GM12878 (cell line): Measurements from ENCODE around the gene NRP2. TPM values are rescaled to one million over a fixed set of nuclear protein-coding genes. Genes with fewer than 3 reads are reported as not detected.

Experiments used
- ATAC-seq: fragments of 200-7000 bp; cut with Tn5 transposase; 3 replicates; pipeline ENCODE4 v1.9.1; 2020; ENCODE audit warnings: mild to moderate bottlenecking, moderate library complexity
- BruUV-seq: library from RNA; stranded (reverse); fragments of 400-500 nt; replicated peaks from 2 replicates; lab custom pipeline; 2021; lab: Mats Ljungman, UMichigan
- CTCF ChIA-PET: fragments of 300-600 bp; sonication (Branson Sonifier 250); formaldehyde crosslinking; extraction: SDS; loops from one replicate; lab custom pipeline; 2021; ENCODE audit warnings: inconsistent platforms; lab: Yijun Ruan, JAX
- POLR2A ChIA-PET: fragments of 350-600 bp; formaldehyde crosslinking; extraction: SDS; loops from one replicate; lab custom pipeline; 2021; ENCODE audit warnings: inconsistent platforms; lab: Charles Lee
- RAD21 ChIA-PET: fragments of 300-600 bp; sonication (Branson Sonifier 250); formaldehyde crosslinking; loops from one replicate; lab custom pipeline; 2023; ENCODE audit warnings: antibody characterized with exemption; ENCODE audit not compliant: unreplicated experiment; lab: Charles Lee
- SMC1A ChIA-PET: fragments of 300-600 bp; sonication (Branson Sonifier 250); formaldehyde crosslinking; loops from one replicate; lab custom pipeline; 2023; ENCODE audit not compliant: unreplicated experiment, uncharacterized antibody; lab: Charles Lee
- DNase-seq: peaks from one replicate; pipeline ENCODE4 v3.0.0-alpha.2; 2011; ENCODE audit warnings: low read depth, low spot score
- FAIRE-seq: peaks from 3 replicates; lab custom pipeline; 2011; peaks lifted over from hg19 to GRCh38; lab: Jason Lieb, UNC
- H2AFZ ChIP-seq: 2 replicates; pipeline ENCODE4 v1.6.0; 2011; ENCODE audit warnings: low read depth, low read length, control low read depth; ENCODE audit not compliant: control insufficient read depth
- H3K27ac ChIP-seq: 2 replicates; pipeline ENCODE4 v1.5.1; 2011; ENCODE audit warnings: control low read depth; ENCODE audit not compliant: control insufficient read depth, insufficient read depth
- H3K27me3 ChIP-seq, 2 experiments: replicated peaks in 1 of 2; 2 replicates each; pipeline versions ENCODE4 v1.6.0 to v1.6.1; 2011; ENCODE audit warnings: low read length in 1 of 2; ENCODE audit not compliant: control insufficient read depth in 2 of 2, insufficient read depth in 2 of 2
- H3K36me3 ChIP-seq, 2 experiments: 2 replicates each; pipeline ENCODE4 v1.5.1; 2011; ENCODE audit warnings: low read length in 1 of 2; ENCODE audit not compliant: control insufficient read depth in 2 of 2, insufficient read depth in 2 of 2
- H3K4me1 ChIP-seq: 2 replicates; pipeline ENCODE4 v1.6.1; 2011; ENCODE audit warnings: mild to moderate bottlenecking, low read length, moderate library complexity, mixed read lengths; ENCODE audit not compliant: control insufficient read depth, insufficient read depth
- H3K4me2 ChIP-seq: 2 replicates; pipeline ENCODE4 v1.6.0; 2011; ENCODE audit warnings: control low read depth; ENCODE audit not compliant: control insufficient read depth, insufficient read depth
- H3K4me3 ChIP-seq: fragments of 200-600 bp; sonication (generic); 2 replicates; pipeline ENCODE4 v1.5.1; 2016
- H3K79me2 ChIP-seq: 2 replicates; pipeline ENCODE4 v1.6.0; 2011; ENCODE audit warnings: low read length; ENCODE audit not compliant: control insufficient read depth, insufficient read depth
- H3K9ac ChIP-seq: 2 replicates; pipeline ENCODE4 v1.8.0; 2011; ENCODE audit warnings: low read length, control low read depth, mixed read lengths; ENCODE audit not compliant: control insufficient read depth, insufficient read depth
- H3K9me3 ChIP-seq: replicated peaks from 3 replicates; pipeline ENCODE4 v1.5.1; 2011; ENCODE audit warnings: mild to moderate bottlenecking, low read length; ENCODE audit not compliant: control insufficient read depth, insufficient read depth
- H4K20me1 ChIP-seq: 2 replicates; pipeline ENCODE4 v1.6.0; 2011; ENCODE audit not compliant: control insufficient read depth, insufficient read depth
- BRCA1 ChIP-seq: IDR thresholded peaks from 2 replicates; pipeline ENCODE4 v1.6.1; 2011; ENCODE audit warnings: low read depth, low read length, improper control_type of control experiment
- CEBPB ChIP-seq, 2 experiments: fragments of 150-350 bp in 1 of 2; IDR thresholded peaks; 2 replicates each; pipeline ENCODE4 v1.6.1; 2012 to 2014; ENCODE audit warnings: low read depth in 2 of 2, low read length in 2 of 2, borderline replicate concordance in 1 of 2, inconsistent platforms in 1 of 2
- CEBPZ ChIP-seq: fragments of 150-350 bp; IDR thresholded peaks from 2 replicates; pipeline ENCODE4 v1.6.1; 2016; ENCODE audit warnings: low read depth, low read length
- HDAC2 ChIP-seq: fragments of 200-600 bp; sonication (generic); IDR thresholded peaks from 2 replicates; pipeline ENCODE4 v1.6.1; 2017
- HSF1 ChIP-seq: fragments of 150-350 bp; IDR thresholded peaks from 2 replicates; pipeline ENCODE4 v1.6.1; 2014; ENCODE audit warnings: mild to moderate bottlenecking, low read depth, low read length
- NFXL1 ChIP-seq: fragments of 450-650 bp; IDR thresholded peaks from 2 replicates; pipeline ENCODE4 v1.6.1; 2017; ENCODE audit warnings: antibody characterized with exemption, mild to moderate bottlenecking, borderline replicate concordance
- PML ChIP-seq: IDR thresholded peaks from 2 replicates; pipeline ENCODE4 v1.6.1; 2012; ENCODE audit warnings: low read length, inconsistent platforms
- TBL1XR1 ChIP-seq: IDR thresholded peaks from 2 replicates; pipeline ENCODE4 v1.6.1; 2012; ENCODE audit warnings: low read depth, low read length, improper control_type of control experiment
- WGBS: methylation state at CpG from one replicate; pipeline ENCODE4 v1.1.6; 2016; ENCODE audit warnings: low lambda C conversion rate; ENCODE audit not compliant: insufficient replicate concordance, insufficient coverage; ENCODE audit errors: missing lambda C conversion rate; 5-methylcytosine and 5-hydroxymethylcytosine counted together
- in situ Hi-C: fragments of 300-500 bp; cut with MboI; formaldehyde crosslinking; loops from 9 replicates; pipeline ENCODE4 v1.14.3; 2018; ENCODE audit warnings: mixed read lengths
- intact Hi-C: fragments of 100-400 bp; cut with micrococcal nuclease; formaldehyde crosslinking; loops from one replicate; pipeline ENCODE4 v1.14.2; 2022; ENCODE audit not compliant: unreplicated experiment
- polyA plus RNA-seq, 11 experiments: library from polyadenylated mRNA; depleted of rRNA in 4 of 11; unstranded in 6 of 11; stranded (reverse) in 5 of 11; fragments of >200 nt; fragmentation: Nextera tagmentation in 4 of 11; fragmentation: Illumina TruSeq in 1 of 11; extraction: Ambion mirVana in 4 of 11; extraction: Trizol in 1 of 11; gene quantifications; 1 replicate in 1 of 11; 2 replicates in 10 of 11; pipeline versions ENCODE4 v1.2.1 to v1.2.3, GENCODE V29; 2011 to 2016; ENCODE audit warnings: inconsistent platforms in 2 of 11, missing spikeins in 2 of 11, low read depth in 1 of 11
- total RNA-seq, 4 experiments: library from RNA; depleted of rRNA in 3 of 4; stranded (reverse); fragments of >200 nt in 3 of 4; fragmentation: Illumina TruSeq in 1 of 4; extraction: Trizol in 1 of 4; gene quantifications; 2 replicates each; pipeline versions ENCODE4 v1.2.1 to v1.2.3, GENCODE V29; 2013 to 2021

Gene NRP2
- total and polyA plus RNA-seq, 10 of the 15 experiments (the other 5 are each of a cell fraction or from before 2014, with no cell fraction given) = 0.06 to 1.2 (median 0.46) TPM

DNA sequence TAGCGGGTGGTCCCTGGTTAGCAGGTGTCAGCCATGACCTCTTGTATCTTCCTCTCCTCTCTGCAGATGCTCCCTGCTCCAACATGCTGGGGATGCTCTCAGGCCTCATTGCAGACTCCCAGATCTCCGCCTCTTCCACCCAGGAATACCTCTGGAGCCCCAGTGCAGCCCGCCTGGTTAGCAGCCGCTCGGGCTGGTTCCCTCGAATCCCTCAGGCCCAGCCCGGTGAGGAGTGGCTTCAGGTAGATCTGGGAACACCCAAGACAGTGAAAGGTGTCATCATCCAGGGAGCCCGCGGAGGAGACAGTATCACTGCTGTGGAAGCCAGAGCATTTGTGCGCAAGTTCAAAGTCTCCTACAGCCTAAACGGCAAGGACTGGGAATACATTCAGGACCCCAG lies 60.8 kb downstream of the NRP2 start:
- Histone ChIP-seq H3K27me3 (no peaks in the 10 kb centered on the region; a peak in 1 of 4 replicates), H3K4me1 (no peaks in the 10 kb centered on the region), H3K36me3 (no peaks in the 10 kb centered on the region), H4K20me1 (no peaks in the 10 kb centered on the region), H3K4me3 (no peak overlapping the region), H3K9ac (no peak overlapping the region), H2AFZ (no peak overlapping the region), H3K27ac (no peak overlapping the region), H3K4me2 (no peak overlapping the region), H3K79me2 (no peaks in the 10 kb centered on the region), H3K9me3 (no peaks in the 10 kb centered on the region)
- ChIA-PET CTCF (interaction anchor here (0.8 kb wide), 1 partner anchor 37 kb away, joined by 3 read pairs; no protein-coding TSS in a partner anchor), SMC1A (interaction anchor here (0.7 kb wide), 1 partner anchor 17 kb away, joined by 3 read pairs; no protein-coding TSS in a partner anchor), POLR2A (no interaction called here), RAD21 (no interaction called here)
- intact Hi-C loops (no loop called here), in situ Hi-C loops (no loop called here)
- no peak for ATAC-seq
- BruUV-seq = no TSS peak
- 60% methylated on average over 11 of the region's 11 CpGs for WGBS
- no peak for FAIRE-seq
- TF ChIP-seq BRCA1 = no peak
- DNase-seq = no peak

DNA sequence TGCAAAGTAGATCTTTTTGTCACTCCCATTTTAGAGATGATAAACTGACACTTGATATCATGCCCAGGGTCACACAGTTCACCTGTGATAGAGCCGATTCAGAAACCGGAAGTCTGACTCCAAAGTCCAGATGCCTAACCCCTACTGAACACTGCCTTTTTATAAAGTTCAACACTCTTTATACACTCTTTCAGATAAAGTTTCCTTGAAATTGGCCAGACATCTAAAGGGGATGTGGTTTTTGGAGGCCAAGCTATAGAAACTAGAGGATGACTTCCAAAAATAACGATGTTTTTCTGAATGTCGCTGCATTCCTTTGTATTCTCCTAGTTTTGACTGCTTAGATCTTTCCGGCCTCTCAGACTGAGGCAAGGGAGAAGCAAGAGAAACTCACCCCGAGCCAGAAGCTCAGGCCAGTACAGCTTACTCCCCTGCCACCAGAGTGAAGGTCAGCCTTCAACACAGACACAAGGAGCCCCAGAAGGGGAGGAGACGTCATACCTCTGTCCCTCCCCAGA lies 61.8 kb downstream of the NRP2 start:
- RAD21 ChIA-PET = interaction anchor here (0.5 kb wide), 1 partner anchor 25 kb away, joined by 4 read pairs; no protein-coding TSS in a partner anchor
- Histone ChIP-seq H3K27me3 (no peaks in the 10 kb centered on the region; a peak in 1 of 4 replicates), H3K27ac (no peak overlapping the region), H3K4me2 (no peak overlapping the region), H3K9ac (no peak overlapping the region), H3K36me3 (no peaks in the 10 kb centered on the region), H3K4me3 (no peak overlapping the region), H3K9me3 (no peaks in the 10 kb centered on the region), H2AFZ (no peak overlapping the region), H3K79me2 (no peaks in the 10 kb centered on the region), H3K4me1 (no peaks in the 10 kb centered on the region), H4K20me1 (no peaks in the 10 kb centered on the region)
- intact Hi-C loops = no loop called here
- CTCF ChIA-PET = no interaction called here
- in situ Hi-C loops = no loop called here
- 58% methylated on average over 7 of the region's 7 CpGs for WGBS
- POLR2A ChIA-PET = no interaction called here
- FAIRE-seq = no peak
- SMC1A ChIA-PET = no interaction called here
- no peak for ATAC-seq
- DNase-seq = no peak
- no TSS peak for BruUV-seq
- TF ChIP-seq NFXL1 (no peak), HSF1 (no peak), TBL1XR1 (no peak), HDAC2 (no peak), CEBPB (IDR thresholded peaks at IDR 0.05; ENCODE audit: borderline replicate concordance in 1 of 2, low read depth in 2 of 2, low read length in 2 of 2) (no peak), PML (no peak), CEBPZ (no peak)
- TF ChIP-seq, all 136 proteins: peak for 0
